ENCODE measurements around the gene PFKP. TPM values are rescaled to one million over a fixed set of nuclear protein-coding genes. Genes with fewer than 3 reads are reported as not detected.

PFKP gene
- total RNA-seq, result 157 and 160 TPM in 2 replicates

DNA sequence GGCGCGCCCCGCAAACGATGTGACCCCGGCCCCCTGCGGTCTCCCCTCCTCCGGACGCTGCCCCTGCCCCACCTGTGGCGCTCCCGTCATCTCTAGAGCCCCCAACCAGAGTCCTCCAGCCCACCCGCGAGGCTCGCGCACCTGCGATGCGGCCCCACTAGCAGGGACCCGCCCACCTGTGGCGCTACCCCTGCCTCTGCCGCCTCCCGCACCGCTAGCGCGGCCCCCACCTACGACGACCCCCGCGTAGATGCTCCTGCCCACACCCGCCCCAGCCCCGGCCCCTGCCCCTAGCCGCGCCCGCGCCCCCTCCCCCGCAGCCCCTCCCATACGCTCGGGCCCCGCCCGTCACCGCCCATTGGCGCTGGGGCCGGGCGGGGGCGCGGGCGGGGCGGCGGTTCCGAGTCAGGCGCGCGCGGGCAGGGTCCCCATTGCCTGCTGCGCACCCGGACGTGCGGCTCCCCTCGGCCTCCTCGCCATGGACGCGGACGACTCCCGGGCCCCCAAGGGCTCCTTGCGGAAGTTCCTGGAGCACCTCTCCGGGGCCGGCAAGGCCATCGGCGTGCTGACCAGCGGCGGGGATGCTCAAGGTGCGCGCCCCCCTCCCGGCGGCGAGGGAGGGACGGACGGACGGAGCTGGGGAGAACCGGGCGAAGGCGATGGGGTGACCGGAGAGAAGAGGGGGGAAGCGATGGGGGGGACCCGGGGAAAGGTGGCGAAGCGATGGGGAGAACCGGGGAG, at the start of gene PFKP:
PFKP (plus strand) TSS at position 431 of the 741 bp plus-strand sequence; CDS start at position 479, 48 bp downstream.

DNA sequence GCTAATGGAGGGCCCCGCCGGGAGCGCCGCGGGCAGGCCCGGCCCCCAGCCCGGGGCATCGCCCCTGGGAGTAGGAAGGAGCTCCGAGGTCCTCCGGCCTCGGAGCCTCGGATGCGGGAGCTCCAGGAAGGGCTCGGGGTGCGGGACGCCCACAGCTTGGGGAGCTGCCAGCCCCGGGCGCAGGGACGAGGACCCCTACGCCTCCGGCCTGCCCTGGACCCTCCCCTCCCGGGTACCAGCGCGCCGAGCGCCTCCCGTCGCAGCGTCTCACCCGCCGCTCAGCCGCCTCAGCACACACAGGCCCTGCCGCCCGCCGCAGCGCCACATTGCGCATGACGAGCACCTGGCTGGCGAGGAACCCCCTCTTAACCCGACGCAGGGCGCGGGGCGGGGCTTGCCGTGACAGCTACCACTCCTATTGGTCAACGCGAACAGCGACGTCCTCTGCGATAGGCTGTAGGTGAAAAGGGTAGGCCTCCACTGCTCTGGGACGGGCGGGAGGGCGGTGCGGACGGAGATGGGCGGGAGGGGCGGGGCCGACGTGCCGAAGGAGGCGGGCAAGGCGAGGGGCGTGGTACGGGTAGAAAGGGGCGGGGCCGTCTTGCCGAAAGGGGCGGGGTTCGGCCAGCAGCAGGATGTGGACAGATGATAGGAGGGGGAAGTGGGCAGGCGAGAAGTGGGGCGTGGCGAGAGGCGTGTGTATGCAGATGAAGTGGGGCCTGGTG, 105.3 kb downstream of the PFKP start, which contains the start of gene PITRM1:
PITRM1 (minus strand) TSS at position 337 of the 725 bp plus-strand sequence; CDS start at position 327, 10 bp downstream.

Other genes starting within 250 kb of the PFKP start
- gene PITRM1, start 105.2 kb downstream of the PFKP start, total RNA-seq, result 84.1 and 91.8 TPM in 2 replicates

Data from bronchus fibroblast of lung (primary cell).